Measurements from ENCODE around the gene FKBP9. TPM values are rescaled to one million over a fixed set of nuclear protein-coding genes. Genes with fewer than 3 reads are reported as not detected.
"Not testable (repeated sequence)": the region's sequence is repeated elsewhere in the genome, so short reads cannot be mapped to it uniquely, and the experiment has no call there.

Gene FKBP9
- total RNA-seq, 2 experiments from 2014 or later, result 0.55 to 0.58 TPM

DNA sequence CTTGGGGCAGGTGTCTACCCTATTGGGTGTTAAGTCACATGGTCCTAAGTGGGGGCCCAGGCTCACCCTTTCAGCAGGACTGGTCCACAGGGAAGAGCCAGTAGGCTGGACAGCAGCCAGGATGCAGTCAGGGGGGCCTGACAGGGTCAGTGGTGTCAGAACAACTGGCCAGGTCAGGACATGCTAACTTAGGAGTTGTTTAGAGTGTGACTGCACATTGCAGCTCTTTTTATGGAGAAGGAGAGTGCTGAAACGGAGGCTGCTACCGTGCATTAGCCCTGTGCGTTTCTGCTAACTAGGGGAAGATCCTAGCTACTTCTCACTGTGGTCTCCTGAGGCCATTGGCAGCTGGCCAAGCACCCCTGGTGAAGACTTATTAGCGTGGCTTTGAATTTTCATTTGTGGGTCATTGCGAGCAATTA lies 6.7 kb downstream of the FKBP9 start:
- ATAC-seq; H3K4me3 Mint-ChIP-seq; H3K4me1 Mint-ChIP-seq (ENCODE audit: low read depth); H3K36me3 Mint-ChIP-seq (ENCODE audit: low read depth); H3K27ac Mint-ChIP-seq; H3K9me3 Mint-ChIP-seq (ENCODE audit: insufficient read depth); DNase-seq; POLR2A ChIA-PET: not testable (repeated sequence)
- peaks cover 30% of the 10 kb centered on the region for H3K27me3 Mint-ChIP-seq (ENCODE audit: low read depth)
- CTCF ChIA-PET, result interaction anchor here (1.7 to 2.3 kb wide), 2 partner anchors 114 to 144 kb away, joined by 3 to 14 read pairs; partner anchors contain the start of gene RP9

DNA sequence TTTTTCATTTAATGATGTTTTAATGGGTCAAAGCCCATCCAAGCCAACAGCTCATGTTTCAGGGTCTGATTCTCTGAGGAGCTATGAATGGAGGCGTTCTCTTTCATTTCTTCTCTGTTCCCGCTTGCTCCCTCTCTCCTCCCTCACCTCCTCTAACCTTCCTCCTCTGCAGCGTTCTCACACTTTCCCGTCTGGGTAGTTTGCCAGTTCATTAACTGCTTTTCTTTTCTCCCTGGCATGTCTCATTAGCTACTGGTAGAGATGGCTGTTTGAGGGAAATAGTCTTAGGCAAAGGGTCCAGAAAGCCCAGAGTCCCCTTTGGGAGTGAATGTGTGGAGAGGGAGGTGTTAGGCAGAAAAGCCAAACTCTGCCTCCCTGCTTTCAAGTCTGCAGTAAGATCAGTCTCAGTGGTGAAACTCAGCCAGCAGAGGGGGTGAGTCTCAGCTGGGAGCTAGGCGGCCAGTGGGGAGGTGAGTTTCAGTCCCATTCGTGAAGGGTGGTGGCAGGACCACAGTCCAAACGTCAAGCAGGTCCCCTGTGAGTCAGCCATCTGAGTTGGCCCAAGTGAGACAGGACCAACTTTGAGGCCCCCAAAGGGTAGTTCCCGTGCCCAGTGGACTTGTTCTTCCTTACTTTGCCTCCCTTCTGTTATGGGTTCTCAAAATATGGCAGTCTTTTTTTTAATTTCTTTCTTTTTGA lies 7.4 kb downstream of the FKBP9 start:
- H3K4me1 Mint-ChIP-seq (ENCODE audit: low read depth); H3K36me3 Mint-ChIP-seq (ENCODE audit: low read depth); DNase-seq; H3K4me3 Mint-ChIP-seq; POLR2A ChIA-PET; H3K27ac Mint-ChIP-seq; H3K9me3 Mint-ChIP-seq (ENCODE audit: insufficient read depth): not testable (repeated sequence)
- CTCF ChIA-PET, result interaction anchor here (1.1 to 2.3 kb wide), 4 partner anchors 22 to 143 kb away, joined by 3 to 14 read pairs (median 4); partner anchors contain the start of gene RP9
- H3K27me3 Mint-ChIP-seq (ENCODE audit: low read depth), result peaks cover 26% of the 10 kb centered on the region
- ATAC-seq, result peak; percentile 92

DNA sequence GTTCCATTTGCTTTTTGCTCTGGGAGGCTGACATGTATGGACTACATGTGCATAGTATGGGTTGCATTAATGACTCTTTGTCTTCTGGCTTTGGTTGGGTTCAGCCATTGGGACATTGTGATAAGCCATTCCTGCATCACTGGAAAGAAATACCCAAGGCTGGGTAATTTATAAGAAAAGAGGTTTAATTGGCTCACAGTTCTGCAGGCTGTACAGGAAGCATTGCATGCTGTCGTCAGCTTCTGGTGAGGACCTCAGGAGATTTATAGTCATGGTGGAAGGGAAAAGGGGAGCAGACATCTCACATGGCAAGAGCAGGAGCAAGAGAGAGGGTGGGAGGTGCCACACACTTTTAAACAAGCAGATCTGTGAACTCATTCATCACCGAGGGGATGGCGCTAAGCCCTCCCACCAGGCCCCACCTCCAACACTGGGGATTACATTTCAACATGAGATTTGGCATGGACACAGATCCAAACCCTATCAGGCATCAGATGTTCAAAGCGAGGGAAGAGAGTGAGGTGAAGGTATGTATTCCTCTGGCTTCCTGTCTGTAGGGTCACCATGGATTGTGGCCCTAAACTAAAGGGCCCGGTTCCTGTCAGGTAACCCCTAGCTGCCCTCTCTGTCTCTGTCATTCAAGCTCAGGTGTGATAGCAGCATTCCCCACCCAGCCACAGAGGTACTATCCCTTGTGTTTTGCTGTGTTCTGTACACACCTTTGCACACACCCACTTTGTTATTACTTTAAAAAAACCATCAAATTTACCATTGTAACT lies 9.4 kb downstream of the FKBP9 start:
- DNase-seq; POLR2A ChIA-PET; H3K36me3 Mint-ChIP-seq (ENCODE audit: low read depth); H3K4me3 Mint-ChIP-seq; H3K9me3 Mint-ChIP-seq (ENCODE audit: insufficient read depth); H3K4me1 Mint-ChIP-seq (ENCODE audit: low read depth); CTCF ChIA-PET; H3K27ac Mint-ChIP-seq; ATAC-seq: not testable (repeated sequence)
- peaks cover 22% of the 10 kb centered on the region for H3K27me3 Mint-ChIP-seq (ENCODE audit: low read depth)

DNA sequence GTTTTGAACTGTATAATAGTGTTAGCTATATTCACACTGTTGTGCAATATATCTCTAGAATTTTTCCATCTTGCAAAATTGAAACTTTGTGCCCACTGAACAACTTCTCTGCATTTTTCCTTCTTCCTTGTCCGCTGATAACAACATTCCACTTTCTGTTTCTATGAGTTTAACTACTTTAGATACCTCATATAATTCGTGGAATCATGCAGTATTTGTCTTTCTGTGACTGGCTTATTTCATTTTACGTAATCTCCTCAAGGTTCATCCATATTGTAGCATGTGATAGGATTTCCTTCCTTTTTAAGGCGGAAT lies 10.0 kb downstream of the FKBP9 start:
- ATAC-seq; CTCF ChIA-PET; DNase-seq; H3K27ac Mint-ChIP-seq; H3K9me3 Mint-ChIP-seq (ENCODE audit: insufficient read depth); H3K4me3 Mint-ChIP-seq; H3K4me1 Mint-ChIP-seq (ENCODE audit: low read depth); POLR2A ChIA-PET; H3K36me3 Mint-ChIP-seq (ENCODE audit: low read depth): not testable (repeated sequence)
- H3K27me3 Mint-ChIP-seq (ENCODE audit: low read depth), result peaks cover 22% of the 10 kb centered on the region

DNA sequence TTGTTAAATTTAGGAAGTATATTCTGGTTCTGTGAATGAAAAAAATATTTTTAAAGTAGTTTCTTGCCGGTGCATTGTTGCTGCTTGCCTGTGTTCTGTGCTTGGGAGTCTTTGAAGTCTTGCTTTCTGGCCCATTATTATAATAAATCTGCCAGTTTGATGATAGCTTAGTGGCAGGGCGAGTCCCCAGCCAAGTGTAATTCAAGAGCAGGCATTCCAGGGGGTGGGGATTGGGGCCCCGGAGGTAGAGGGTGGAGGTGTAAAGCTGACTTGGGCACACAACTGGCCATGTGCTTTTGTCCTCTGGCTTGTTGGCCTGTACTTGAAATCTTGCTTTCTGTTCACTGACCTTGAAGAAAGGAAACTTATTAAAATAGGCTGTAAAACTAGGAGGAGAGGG lies 14.7 kb downstream of the FKBP9 start:
- DNase-seq; H3K36me3 Mint-ChIP-seq (ENCODE audit: low read depth); H3K4me1 Mint-ChIP-seq (ENCODE audit: low read depth); H3K9me3 Mint-ChIP-seq (ENCODE audit: insufficient read depth); H3K4me3 Mint-ChIP-seq; H3K27ac Mint-ChIP-seq; ATAC-seq; CTCF ChIA-PET; POLR2A ChIA-PET: not testable (repeated sequence)
- H3K27me3 Mint-ChIP-seq (ENCODE audit: low read depth), result peaks cover 15% of the 10 kb centered on the region

DNA sequence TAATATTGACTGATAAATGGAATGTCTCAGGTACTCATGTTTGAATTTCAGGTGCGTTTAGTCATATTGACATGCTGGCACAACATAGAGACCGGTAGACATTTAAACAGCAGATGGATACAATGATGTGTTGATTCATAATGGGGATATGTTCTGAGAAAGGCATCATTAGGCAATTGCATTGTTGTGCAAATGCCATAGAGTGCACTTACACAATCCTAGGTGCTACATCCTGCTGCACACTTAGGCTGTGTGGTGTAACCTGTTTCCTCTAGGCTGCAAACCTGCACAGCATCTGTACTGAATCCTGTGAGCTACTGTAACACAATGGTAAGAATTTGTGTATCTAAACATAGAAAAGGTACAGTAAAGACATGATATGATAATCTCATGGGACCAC lies 19.9 kb downstream of the FKBP9 start:
- H3K27ac Mint-ChIP-seq; H3K9me3 Mint-ChIP-seq (ENCODE audit: insufficient read depth); POLR2A ChIA-PET; CTCF ChIA-PET; ATAC-seq; H3K4me3 Mint-ChIP-seq; DNase-seq; H3K36me3 Mint-ChIP-seq (ENCODE audit: low read depth); H3K4me1 Mint-ChIP-seq (ENCODE audit: low read depth): not testable (repeated sequence)
- peaks cover 13% of the 10 kb centered on the region for H3K27me3 Mint-ChIP-seq (ENCODE audit: low read depth)

DNA sequence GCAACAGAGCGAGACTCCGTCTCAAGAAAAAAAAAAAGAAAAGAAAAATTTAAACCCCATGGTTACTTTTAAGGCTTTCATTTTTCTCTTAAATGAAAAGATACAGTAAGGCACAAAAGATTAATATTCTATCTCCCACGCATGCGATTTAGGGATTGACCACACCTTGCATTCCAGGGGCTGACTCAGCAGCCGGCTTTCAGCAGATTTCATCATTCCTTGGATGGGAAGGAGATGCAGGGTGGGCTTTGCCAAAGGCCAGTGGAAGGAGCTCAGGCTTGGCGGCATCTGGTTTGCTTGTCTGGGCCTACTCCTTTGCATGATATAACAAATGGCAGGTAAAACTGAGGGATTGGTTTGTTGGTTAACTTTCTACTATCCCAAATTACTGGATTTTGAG lies 22.0 kb downstream of the FKBP9 start:
- DNase-seq; H3K9me3 Mint-ChIP-seq (ENCODE audit: insufficient read depth); ATAC-seq; CTCF ChIA-PET; H3K4me3 Mint-ChIP-seq; H3K27ac Mint-ChIP-seq; H3K27me3 Mint-ChIP-seq (ENCODE audit: low read depth); POLR2A ChIA-PET; H3K4me1 Mint-ChIP-seq (ENCODE audit: low read depth); H3K36me3 Mint-ChIP-seq (ENCODE audit: low read depth): not testable (repeated sequence)

DNA sequence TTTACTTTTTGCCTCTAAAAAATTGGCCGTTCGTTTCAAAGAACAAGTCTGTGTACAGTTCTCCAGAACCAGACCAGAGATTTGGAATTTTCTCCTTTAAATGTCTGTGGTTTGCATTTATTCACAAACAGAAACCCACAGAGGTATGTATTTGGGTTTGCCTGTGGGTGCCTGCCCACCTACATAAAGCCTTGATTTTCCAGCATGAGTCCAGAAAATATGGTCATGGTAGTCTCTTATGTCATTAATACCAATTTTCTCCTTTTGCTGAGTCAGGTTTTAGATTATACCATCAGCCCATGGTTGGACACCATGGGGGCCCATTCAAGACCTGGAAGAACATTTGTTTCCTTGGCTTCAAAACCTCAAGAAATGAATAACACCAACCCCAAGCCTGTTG lies 22.7 kb downstream of the FKBP9 start:
- ATAC-seq; H3K4me1 Mint-ChIP-seq (ENCODE audit: low read depth); H3K4me3 Mint-ChIP-seq; POLR2A ChIA-PET; H3K36me3 Mint-ChIP-seq (ENCODE audit: low read depth); H3K9me3 Mint-ChIP-seq (ENCODE audit: insufficient read depth); DNase-seq; CTCF ChIA-PET; H3K27ac Mint-ChIP-seq: not testable (repeated sequence)
- peaks cover 15% of the 10 kb centered on the region for H3K27me3 Mint-ChIP-seq (ENCODE audit: low read depth)

DNA sequence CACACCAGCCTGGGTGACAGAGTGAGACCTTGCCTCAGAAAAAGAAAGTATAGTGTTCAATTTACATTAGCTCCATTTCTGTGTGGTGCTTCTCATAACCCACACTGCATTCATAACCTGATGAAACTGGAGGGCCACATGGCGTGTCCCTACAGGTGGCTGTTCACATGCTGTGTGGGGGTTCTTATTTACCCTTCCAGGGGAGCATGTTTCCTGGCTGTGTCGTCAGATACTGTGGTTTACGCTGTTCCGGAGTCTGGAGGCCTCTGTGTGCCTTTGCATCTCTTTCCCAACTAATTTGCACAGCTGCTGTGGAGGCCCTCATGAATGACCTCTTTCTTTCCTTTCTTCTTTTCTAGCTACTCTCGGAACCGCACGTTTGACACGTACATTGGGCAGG lies 30.9 kb downstream of the FKBP9 start:
- Mint-ChIP-seq H3K27ac (peak overlapping the region; percentile 27), H3K4me3 (peak overlapping the region; percentile 26), H3K27me3 (ENCODE audit: low read depth) (peaks cover 23% of the 10 kb centered on the region), H3K4me1 (ENCODE audit: low read depth) (peaks cover 39% of the 10 kb centered on the region)
- CTCF ChIA-PET, result interaction anchor here (0.5 to 0.6 kb wide), 2 partner anchors 23 to 165 kb away, joined by 3 read pairs; no protein-coding TSS in a partner anchor
- DNase-seq; POLR2A ChIA-PET; H3K9me3 Mint-ChIP-seq (ENCODE audit: insufficient read depth); H3K36me3 Mint-ChIP-seq (ENCODE audit: low read depth): not testable (repeated sequence)
- ATAC-seq, result peak; percentile 34

DNA sequence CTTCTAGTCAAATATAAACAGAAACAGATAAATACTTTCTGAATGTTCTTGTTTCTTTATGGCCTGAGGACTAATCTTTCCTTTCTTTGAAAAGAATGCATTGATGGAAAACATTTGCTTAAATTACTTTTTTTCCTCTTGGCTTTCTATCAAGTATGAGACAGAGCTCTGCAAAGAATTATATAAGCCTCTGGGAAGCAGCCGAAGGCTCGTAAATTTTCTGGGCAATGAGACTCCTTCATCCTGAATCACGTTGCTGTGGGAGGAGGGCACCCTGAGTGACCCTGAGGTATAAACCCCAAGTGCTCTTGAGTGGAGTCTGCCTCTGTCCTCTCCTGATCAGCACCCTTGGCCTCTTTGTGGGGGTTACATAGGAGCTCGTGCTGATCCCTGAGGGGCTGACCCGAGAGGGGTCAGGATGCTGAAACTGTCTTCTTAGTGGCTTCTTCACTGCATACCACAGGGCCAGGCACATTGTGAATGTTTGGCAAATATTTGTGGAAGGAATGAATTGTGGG lies 33.9 kb downstream of the FKBP9 start:
- H3K9me3 Mint-ChIP-seq (ENCODE audit: insufficient read depth); H3K4me3 Mint-ChIP-seq; H3K27ac Mint-ChIP-seq; POLR2A ChIA-PET; DNase-seq; ATAC-seq; CTCF ChIA-PET; H3K36me3 Mint-ChIP-seq (ENCODE audit: low read depth): not testable (repeated sequence)
- Mint-ChIP-seq H3K27me3 (ENCODE audit: low read depth) (peaks cover 30% of the 10 kb centered on the region), H3K4me1 (ENCODE audit: low read depth) (peaks cover 42% of the 10 kb centered on the region)

DNA sequence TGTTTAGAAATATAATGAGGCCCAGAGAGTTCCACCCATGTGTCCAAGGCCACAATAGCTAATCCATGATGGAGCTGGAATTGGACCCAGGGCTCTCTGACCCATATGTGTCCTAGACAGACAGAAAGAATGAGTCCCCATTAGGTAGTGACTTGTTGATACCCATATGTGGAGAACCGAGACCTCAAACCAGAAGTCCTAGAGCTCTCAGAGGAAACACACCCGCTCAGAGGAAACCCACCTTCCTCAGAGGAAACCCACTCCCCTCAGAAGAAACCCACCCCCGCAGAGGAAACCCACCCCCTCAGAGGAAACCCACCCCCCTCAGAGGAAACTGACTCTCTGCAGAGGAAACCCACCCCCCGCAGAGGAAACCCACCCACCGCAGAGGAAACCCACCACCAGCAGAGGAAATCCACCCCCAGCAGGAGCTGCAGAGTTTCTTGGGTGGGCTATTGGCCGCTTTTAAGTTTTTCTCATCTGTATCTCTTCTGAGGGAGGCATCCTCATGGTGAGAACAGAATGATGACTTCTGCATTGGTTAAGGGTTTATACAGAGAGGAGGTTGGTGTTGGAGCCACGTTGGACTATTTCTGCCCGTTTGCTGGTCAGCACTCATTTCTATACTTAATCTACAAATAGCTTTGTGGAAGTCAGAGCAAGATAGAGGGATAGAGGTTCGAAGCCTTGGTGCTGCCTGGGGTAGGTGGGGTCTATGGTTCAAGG lies 34.9 kb downstream of the FKBP9 start:
- CTCF ChIA-PET; H3K4me3 Mint-ChIP-seq; H3K9me3 Mint-ChIP-seq (ENCODE audit: insufficient read depth); H3K27ac Mint-ChIP-seq; POLR2A ChIA-PET; H3K36me3 Mint-ChIP-seq (ENCODE audit: low read depth): not testable (repeated sequence)
- DNase-seq (peak; percentile 33), ATAC-seq (peak; percentile 38)
- H3K27me3 Mint-ChIP-seq (ENCODE audit: low read depth), result peaks cover 30% of the 10 kb centered on the region
- H3K4me1 Mint-ChIP-seq (ENCODE audit: low read depth), result peaks cover 42% of the 10 kb centered on the region

DNA sequence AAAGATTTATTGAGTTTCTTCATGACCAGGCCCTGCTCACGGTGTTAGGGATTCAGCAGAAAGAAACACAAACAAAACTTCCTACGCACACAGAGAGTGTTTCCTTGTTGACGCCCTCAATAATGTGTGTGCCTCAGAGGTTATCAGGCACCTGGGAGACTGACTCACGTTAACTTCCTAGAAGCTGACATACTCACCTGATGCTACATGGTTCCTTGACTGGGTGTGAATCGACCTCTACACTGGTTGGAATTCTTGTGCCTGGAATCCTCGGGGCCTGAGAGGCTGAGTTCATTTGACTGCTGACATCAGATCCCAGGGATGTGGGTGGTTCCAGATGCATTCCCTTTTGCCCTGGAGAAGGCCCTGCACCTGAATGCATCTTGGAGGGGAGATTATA lies 35.5 kb downstream of the FKBP9 start:
- H3K36me3 Mint-ChIP-seq (ENCODE audit: low read depth); POLR2A ChIA-PET; H3K4me3 Mint-ChIP-seq; H3K27ac Mint-ChIP-seq; H3K9me3 Mint-ChIP-seq (ENCODE audit: insufficient read depth); CTCF ChIA-PET; DNase-seq: not testable (repeated sequence)
- H3K27me3 Mint-ChIP-seq (ENCODE audit: low read depth), result peaks cover 30% of the 10 kb centered on the region
- peaks cover 42% of the 10 kb centered on the region for H3K4me1 Mint-ChIP-seq (ENCODE audit: low read depth)
- ATAC-seq, result peak; percentile 56
